NCI-H526 (cell line): ENCODE measurements around the gene GRAMD1A.
A peak's percentile ranks its signal among the peaks of the same experiment; 100 is the strongest.
"Not testable (repeated sequence)": the region's sequence is repeated elsewhere in the genome, so short reads cannot be mapped to it uniquely, and the experiment has no call there.

ENCODE experiments used
- DNase-seq, 2 experiments: peaks; one replicate each; lab custom pipeline; 2025; lab: John Stamatoyannopoulos, UW

The GRAMD1A gene

DNA sequence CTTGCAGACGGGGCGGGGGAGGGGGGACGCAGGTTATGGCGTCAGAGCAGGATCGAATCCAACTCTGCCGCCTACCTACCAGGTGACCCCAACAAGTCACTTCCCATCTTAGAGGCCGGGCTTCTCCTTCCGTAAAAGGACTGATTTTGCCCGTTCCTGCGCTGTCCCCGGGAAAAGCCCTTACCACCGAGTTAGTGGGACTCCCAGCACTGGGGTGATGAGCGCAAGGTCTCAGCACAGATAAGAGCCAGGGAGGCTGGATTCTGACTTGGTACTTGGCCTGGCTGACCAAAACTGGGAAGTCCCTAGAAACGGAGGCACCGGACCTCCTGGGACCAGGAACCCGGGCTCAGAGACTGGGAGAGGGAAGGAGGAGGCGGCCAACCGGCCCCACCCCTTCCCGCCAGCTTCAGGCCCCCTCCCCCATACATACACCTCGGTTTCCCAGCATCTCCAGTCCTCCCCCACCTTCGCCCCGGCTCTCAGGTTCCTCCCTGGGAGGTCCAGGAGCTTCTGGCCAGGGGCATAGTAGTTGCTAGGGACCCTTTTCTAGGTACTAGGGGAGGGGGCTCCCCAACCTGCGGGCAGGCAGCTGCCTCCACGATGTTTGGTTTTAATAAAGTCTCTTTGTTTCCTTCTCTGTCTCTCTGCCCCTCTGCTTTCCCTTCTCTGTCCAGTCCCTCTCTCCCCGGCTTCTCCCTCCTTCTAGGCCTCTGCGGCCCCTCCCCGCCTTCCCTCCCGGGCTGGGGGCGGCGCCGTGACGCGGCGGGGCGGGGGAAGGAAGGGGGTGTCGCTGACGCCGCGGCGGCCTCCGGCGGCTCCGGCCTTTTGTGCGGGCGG lies at the start of gene GRAMD1A:
GRAMD1A (plus strand) TSS at position 826 of the 840 bp plus-strand sequence. CDS start 156 bp downstream, outside the sequence.
- DNase-seq, result peak; percentile 81 to 93

DNA sequence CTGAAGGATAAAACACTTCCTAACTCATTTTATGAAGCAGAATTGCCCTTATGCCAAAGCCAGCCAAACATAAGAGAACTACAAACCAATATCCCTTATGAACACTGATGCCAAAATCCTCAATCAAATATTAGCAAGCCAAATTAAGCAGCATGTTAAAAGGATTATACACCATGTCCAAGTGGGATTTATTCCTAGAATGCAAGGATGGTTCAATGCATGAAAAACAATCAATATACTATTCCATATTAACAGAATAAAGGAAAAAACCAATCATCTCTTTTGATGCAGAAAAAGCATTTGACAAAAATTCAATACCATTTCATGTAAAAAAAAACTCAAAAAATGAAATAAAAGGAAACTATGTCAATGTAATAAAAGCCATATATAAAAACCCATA lies 47.0 kb upstream of the GRAMD1A start:
- DNase-seq, result no peak

DNA sequence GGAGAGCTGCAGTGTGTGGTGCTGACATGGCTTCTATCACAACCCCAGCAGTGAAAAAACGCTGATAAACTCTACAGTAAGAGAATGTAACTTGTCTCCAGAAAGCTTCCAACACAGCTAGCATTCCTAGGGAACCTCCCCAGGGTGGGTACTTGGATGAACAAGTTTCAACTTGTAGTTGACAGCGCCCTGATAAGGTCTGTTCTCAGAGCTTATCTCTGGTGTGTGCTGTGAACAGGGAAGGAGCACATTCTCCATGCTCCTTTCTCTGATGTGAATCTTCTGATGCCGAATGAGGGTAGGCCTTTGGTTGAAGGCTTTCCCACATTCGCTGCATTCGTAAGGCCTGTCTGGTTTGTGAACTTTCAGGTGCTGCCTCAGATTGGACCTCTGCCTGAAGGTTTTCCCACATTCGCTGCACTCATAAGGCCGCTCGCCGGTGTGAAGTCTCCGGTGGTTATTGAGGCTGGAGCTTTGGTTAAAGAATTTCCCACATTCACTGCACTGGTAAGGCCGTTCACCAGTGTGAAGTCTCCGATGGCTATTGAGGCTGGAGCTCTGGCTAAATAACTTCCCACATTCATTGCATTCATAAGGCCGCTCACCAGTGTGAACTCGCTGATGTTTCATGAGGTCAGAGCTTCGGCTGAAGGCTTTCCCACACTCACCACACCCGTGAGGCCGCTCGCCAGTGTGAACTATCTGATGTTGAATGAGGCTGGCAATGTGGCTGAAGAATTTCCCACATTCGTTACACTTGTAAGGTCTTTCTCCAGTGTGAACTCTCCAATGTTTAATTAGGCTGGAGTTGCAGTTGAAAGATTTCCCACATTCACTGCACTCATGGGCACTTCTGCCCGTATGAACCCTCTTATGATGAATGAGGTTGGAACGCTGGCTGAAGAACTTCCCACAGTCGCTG lies 42.0 kb upstream of the GRAMD1A start:
- DNase-seq, result no peak

DNA sequence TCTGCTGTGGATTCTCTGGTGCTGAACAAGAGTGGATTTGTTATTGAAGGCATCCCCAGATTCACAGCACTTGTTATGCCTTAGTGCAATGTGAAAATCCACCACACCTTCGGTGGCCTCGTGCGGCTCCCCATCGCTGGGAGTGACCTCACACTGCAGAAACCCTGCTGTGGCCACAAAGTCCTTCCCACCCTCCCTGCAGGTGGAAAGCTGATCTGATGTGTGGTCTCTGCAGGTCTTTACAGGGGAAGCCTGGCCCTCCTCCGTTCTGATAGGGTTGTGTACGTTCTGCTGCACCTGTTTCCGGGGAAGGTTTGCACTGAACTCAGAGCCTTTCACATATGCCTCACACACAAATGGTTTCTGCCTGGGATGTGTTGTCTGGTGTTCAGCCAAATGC lies 41.1 kb upstream of the GRAMD1A start:
- DNase-seq, result no peak

DNA sequence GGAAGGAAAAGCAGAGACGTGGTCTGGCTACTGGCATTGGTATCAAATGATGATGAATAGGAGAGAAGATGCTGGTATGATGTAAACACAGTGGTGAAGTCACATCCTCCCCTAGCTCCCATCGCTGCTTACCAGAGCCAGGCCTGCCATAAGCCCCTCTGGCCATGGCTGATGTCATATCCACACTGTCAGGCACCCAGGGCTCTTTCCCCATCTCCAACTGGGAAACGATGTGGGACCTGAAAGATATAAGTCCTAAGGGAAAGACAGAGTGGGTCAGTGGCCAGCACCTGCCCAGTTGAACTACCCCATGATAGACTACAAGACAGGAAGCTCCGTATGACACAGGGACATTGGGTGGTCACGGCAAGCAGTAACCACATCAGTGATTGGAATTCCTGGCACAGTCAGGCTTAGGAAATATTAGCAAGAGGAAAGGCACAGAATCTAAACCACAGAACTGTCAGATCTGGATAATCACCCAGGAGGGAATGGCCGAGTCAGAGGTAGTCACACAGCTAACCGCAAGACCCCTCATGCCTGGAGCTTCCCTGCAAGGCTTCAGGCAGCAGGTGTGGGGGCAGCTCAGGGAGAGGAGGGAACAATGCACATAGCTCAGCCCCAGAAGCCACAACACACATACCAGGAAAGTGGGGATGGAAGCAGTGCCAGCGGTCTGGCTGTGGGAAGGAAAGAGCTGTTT lies 39.9 kb upstream of the GRAMD1A start:
- DNase-seq, result no peak

DNA sequence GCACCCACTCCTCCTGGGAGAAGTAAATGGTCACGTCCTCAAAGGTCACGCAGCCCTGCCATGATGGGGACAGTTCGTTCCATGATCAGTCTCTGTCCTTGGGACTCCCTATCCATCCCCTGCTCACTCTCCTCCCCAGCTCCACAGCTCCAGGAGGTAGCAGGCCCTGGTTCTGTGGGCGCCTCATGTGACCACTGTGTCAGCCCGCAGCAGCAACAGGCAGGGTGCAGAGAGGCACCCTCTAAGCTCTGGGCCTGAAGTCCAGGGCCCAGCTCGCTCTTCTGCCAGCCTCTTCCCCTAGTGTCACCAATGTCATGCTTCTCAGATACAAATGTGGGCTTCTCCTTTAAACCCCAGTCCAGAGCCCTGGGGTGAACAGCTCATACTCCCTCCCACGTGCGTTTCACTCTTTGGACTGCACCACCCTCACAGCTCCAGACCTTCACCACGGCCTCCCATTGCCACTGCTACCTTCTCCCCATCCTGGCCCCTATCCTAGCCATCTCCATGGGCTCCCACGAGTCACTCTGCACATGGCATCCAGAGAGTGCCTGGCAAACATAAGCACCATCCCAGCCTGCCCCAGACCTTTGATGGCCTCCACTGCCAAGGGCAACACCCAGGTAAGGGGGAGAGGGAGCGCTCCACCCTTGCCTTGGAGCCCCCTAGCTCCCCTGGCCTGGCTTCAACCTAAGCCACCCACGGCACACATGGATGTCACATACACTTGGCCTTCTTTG lies 39.0 kb upstream of the GRAMD1A start:
- no peak for DNase-seq

DNA sequence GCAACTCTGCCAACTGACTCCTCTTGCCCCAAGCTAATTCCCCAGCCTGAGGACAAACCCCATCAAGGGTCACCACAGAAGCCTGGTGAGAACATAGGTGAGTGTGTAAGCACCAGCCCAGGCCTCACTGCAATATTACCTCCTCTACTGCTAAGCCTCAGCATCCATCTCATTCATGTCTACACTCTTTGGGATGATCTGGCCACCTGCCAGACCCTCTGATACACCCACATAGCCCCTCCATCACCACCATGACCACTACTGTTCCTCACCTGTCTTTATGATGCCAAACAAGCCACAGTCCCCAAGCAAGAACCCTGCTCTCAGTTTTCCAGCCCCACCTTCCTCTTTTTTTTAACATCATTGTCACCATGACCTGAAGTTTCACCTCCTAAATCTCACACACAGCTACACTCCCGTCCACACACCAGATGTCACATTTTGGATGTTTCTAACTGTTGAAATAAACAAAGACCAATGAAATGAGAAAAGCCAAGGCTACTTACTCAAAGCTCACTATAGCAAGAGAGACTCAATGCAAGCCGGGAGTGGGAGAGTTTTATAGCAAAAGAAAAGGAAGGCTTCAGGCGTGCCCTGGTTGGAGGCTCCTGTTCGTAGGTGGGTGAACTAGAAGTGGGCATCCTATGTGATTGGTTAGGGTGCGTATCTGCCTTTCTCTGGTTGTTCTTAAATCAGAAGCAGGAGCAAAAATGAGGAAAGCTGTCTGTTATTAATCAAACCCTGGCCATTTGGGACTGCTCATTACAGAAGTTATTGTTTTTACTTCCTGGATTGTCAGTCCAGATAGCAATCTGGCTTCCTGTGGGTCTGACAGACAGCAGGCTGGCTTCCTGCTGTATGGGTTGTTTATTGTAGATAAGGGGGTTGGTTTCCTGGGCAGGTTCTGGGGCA lies 38.1 kb upstream of the GRAMD1A start:
- no peak for DNase-seq

DNA sequence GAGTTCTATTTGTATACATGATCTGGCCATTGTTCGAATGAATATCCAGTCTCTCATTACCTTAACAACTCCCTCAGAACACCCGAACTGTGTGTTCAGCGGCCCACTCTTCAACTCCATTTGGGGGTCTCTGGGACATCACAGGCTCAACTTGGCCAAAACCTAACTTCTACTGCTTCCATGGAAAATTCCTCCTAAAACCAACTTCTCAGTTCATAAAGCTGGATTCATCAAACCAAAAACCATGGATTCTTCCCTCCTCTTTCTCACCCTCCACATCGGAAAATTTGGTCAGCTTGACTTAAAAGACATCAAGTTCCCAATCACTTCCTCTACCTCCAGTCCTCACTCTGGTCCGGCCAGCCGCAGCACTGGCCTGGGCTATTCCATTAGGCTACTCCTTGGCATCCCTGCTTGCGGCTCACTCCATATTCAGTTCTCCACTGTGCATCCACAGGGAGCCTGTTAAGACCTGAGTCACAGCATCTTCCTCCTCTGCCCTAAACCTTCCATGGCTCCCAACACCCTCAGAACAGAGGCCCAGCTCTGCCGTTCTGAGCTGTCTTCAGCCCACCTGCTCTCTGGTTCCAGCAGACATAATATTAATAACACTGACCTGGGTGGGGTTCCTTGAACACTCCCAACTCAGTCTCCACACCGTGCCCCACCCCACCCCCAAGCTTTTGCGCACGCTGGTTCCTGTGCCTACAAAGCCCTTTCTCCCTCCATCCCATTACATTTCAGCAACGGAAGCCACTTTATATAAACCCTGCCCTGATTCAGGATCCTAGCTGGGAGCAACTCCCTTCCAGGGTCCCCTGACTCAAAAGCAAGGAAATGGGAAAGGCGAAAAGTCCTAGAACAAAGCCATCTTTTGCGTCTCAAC lies 37.2 kb upstream of the GRAMD1A start:
- peak in 1 of 2 experiments; percentile 44 for DNase-seq

DNA sequence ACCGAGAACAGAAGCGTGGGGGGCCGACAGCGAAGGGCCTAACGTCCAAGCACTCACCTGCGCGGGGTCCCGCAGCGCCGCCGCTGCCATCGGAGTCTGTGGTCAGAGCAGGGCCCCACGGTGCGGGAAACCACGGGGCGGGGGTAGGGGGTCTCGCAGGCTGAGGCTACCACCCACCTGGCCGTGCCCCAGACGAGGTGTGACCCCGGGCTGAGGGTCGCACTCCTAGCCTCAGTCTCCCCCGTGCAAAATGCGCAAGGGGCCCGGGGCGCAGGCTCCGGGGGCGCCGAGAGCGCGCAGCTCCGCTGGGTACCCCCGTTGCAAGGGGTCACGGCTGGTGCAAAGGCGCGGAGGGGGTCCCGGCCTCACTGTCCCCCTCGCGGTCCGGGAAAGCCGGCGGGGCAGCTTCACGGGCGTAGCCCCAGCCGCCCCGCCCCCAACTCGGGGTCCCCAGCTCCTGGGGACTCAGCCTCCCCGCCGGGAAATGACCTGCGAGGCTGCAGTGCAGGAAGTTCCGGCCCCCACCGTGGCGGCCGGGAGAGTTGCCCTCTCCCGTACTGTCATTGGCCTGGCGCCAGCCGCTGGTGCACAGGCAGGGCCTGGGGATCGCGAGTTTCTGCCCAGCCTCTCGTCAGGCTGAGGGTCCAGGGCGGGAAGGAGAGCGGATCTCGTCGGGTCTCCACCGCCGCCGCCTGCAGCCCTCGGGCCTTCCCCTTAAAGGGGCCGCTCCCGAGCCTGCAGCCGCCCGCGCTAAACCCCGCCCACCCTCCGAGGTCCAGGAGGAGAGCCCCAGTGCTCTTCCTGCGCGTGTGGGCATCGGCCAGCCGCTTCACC lies 36.3 kb upstream of the GRAMD1A start, which contains the start of gene ZNF792:
ZNF792 (minus strand) TSS at position 657 of the 834 bp plus-strand sequence; CDS start at position 90, 567 bp downstream.
- peak; percentile 63 to 92 for DNase-seq

DNA sequence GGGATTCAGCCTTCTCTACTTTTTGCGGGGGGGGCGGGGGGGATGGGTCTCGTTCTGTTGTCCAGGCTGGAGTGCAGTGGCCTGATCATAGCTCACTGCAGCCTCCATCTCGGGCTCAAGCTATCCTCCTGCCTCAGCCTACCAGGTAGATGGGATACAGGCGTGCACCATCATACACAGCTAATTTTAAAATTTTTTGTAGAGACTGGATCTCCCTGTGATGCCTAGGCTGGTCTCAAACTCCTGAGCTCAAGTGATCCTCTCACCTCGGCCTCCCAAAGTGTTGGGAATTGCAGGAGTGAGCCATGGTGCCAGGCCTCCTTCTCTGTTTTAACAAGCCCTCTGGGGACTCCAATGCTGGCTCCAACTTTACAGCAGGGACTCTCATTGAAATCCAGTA lies 35.5 kb upstream of the GRAMD1A start:
- no peak for DNase-seq

DNA sequence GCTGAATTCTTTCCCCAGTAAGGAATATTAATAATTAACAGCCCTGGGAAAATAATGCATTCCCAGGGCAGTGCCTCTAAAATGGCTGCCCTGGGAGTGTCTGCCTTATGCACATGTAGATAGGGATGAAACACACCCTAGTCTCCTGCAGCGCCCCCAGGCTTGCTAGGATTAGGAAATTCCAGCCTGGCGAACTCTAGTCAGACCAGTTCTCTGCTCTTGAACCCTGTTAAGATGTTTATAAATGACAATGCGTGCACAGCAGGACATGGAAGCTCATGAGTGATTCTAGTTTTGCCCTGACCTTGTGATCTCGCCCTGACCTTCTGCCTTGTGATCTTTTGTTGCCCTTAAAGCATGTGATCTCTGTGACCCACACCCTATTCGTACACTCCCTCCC lies 34.6 kb upstream of the GRAMD1A start:
- not testable (repeated sequence) for DNase-seq

DNA sequence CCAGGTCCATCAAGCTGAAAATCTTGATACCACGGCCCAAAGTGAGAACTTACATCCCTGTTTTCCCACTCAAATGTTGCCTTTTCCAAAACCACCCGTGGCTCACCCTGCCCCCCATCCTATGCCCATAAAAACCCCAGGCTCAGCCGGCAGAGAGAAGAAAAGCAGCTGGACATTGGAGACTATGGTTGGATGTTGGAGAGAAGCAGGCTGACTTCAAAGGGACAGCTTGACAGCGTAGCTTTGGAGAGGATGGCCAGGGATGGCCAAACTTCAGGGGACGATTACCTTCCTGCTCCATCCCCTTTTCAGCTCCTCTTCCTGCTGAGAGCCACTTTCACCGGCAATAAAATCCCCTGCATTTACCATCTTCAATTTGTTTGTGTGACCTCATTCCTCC lies 32.6 kb upstream of the GRAMD1A start:
- no peak for DNase-seq

DNA sequence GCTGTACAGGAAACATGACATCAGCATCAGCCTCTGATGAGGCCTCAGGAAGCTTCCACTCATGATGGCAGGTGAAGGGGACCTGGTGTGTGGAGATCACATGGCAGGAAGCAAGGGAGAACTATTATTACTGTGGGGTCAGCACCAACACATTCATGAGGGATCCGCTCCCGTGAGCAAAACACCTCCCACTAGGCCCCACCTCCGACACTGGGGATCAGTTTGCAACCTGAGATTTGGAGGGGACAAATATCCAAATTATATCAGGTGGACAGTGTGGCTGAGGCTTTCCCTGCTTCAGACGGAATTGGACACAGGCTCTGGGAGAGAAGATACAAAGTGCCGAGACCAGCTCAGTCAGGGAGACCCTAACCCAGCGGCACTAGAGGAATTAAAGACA lies 30.4 kb upstream of the GRAMD1A start:
- no peak for DNase-seq

DNA sequence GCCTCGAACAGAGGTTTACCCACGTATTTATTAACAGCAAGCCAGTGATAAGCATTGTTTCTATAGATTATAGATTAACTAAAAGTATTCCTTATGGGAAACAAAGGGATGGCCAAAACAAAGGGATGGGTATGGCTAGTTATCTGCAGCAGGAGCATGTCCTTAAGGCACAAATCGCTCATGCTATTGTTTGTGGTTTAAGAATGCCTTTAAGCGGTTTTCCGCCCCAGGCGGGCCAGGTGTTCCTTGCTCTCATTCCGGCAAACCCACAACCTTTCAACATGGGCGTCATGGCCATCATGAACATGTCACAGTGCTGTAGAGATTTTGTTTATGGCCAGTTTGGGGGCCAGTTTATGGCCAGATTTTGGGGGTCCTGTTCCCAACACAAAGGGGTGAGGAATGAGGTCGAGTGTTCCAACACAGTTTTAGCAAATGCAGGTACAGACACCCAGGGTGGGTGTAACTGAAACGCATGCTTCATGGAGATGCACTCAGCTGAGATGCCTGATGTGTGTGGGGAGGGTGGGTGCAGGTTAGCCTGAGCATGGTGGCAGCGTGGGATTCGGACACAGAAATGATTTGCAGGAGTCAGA lies 29.8 kb upstream of the GRAMD1A start:
- not testable (repeated sequence) for DNase-seq

DNA sequence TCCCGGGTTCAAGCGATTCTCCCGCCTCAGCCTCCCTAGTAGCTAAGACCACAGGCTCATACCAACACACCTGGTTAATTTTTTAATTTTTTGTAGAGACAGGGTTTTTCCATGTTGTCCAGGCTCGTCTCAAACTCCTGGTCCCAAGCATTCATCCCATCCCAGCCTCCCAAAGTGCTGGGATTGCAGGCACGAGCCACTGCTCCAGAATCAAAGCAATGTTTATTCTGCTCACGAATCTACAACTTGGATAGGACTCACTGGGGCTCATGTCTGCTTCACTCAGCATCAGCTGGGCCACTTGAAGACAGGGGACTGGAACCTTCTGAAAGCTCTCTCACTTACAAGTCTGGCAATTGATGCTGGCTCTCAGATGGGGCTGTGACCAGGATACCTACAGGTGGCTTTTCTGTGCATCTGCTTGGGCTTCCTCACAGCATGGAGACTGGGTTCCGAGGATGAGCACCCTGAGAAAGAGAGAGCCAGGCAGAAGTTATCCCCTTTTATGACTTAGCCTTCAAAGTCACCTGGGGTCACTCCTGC lies 27.9 kb upstream of the GRAMD1A start:
- no peak for DNase-seq

DNA sequence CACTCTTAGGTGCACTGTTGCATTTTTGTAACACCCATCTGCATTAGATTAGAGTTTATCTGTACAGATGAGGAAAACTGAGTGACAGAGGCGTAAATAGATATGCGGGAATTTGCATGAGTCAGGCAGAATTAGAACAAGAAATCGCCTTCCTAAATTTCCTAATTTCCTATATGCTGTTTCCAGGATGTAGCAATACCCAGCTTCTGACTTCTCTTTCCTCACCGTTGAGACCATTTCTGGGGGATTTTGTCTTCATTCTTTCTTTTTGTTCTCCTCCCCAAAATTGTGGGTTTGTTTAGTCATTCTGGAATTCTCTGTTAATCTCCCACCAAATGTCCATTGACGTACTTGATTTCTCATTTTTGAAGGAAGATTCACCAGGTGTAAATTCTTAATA lies 25.5 kb upstream of the GRAMD1A start:
- DNase-seq, result no peak

DNA sequence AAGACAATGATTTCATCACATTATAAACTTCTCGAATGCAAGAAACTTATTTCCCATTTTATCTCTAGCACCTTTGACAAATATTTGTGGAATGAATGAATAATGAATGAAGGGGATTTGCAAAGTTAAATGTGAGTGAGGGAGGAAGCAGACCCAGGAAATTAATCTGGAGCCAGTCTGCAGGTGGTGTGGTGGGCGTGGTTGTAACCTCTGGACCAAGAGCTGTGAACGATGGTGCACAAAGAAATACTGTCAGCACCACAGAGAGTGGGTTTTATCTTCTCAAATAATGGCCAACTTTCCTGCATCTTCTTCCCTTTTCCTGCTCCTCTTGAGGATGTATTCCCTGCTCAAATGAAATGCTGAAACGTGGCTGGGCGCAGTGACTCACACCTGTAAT lies 25.1 kb upstream of the GRAMD1A start:
- peak in 1 of 2 experiments; percentile 28 for DNase-seq

DNA sequence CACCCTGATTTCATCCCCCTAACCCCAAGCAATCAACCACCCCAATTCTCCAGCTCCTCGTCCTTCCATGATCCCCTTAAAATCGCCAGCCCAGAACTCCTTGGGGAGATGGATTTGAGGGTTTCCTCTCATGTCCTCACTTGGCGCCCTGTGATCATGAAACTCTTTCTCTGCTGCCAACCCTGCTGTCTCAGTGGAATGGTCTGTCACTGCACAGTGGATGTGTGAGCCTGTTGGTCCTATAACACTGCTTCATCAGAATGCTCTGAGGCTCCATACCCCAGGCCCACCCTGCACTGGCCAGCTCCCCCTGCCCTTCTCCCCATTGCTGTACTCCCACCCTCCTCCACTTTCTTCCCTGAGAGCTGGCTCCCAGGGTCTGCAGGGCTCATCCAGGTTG lies 23.5 kb upstream of the GRAMD1A start:
- no peak for DNase-seq
